Keratinocyte (primary cell): ENCODE data around the gene CFAP45. TPM values are rescaled to one million over a fixed set of nuclear protein-coding genes. Genes with fewer than 3 reads are reported as not detected.

Experiments used
- DNase-seq: peaks from one replicate; pipeline ENCODE4 v3.0.0-alpha.2; 2011; ENCODE audit warnings: low read depth, missing footprints, low spot score
- FAIRE-seq: peaks from 2 replicates; lab custom pipeline; 2011; peaks lifted over from hg19 to GRCh38; lab: Jason Lieb, UNC
- H2AFZ ChIP-seq: 2 replicates; pipeline ENCODE4 v1.6.0; 2012; ENCODE audit warnings: low read length, control low read depth, inconsistent platforms; ENCODE audit not compliant: control insufficient read depth
- H3K27ac ChIP-seq: 2 replicates; pipeline ENCODE4 v1.5.1; 2011; ENCODE audit warnings: low read length; ENCODE audit not compliant: control insufficient read depth, insufficient read depth
- H3K27me3 ChIP-seq: 3 replicates; pipeline ENCODE4 v1.6.0; 2011; ENCODE audit warnings: low read length; ENCODE audit not compliant: control insufficient read depth, insufficient read depth; ENCODE audit errors: extremely low read depth
- H3K36me3 ChIP-seq, 2 experiments: 2 replicates in 1 of 2; 3 replicates in 1 of 2; pipeline ENCODE4 v1.5.1; 2011; ENCODE audit warnings: low read length in 2 of 2, mild to moderate bottlenecking in 1 of 2; ENCODE audit not compliant: control insufficient read depth in 2 of 2, insufficient read depth in 2 of 2; ENCODE audit errors: extremely low read depth in 1 of 2
- H3K4me1 ChIP-seq: 3 replicates; pipeline ENCODE4 v1.5.1; 2011; ENCODE audit warnings: low read length; ENCODE audit not compliant: control insufficient read depth, insufficient read depth; ENCODE audit errors: extremely low read depth
- H3K4me2 ChIP-seq: 3 replicates; pipeline ENCODE4 v1.6.0; 2011; ENCODE audit warnings: low read depth, low read length; ENCODE audit not compliant: control insufficient read depth, insufficient read depth; ENCODE audit errors: extremely low read depth
- H3K4me3 ChIP-seq, 3 experiments: fragments of 200-600 bp in 1 of 3; sonication (generic) in 1 of 3; 2 replicates in 2 of 3; 3 replicates in 1 of 3; pipeline ENCODE4 v1.5.1; 2011 to 2016; ENCODE audit warnings: low read length in 3 of 3, mild to moderate bottlenecking in 3 of 3, control low read depth in 2 of 3, inconsistent platforms in 1 of 3, low read depth in 1 of 3, mixed read lengths in 1 of 3, mixed run types in 1 of 3, moderate library complexity in 1 of 3; ENCODE audit not compliant: control insufficient read depth in 2 of 3, insufficient read depth in 2 of 3; ENCODE audit errors: extremely low read depth in 1 of 3
- H3K79me2 ChIP-seq: 2 replicates; pipeline ENCODE4 v1.6.0; 2012; ENCODE audit warnings: low read length; ENCODE audit not compliant: control insufficient read depth, insufficient read depth
- H3K9ac ChIP-seq: 3 replicates; pipeline ENCODE4 v1.6.0; 2011; ENCODE audit warnings: low read length; ENCODE audit not compliant: control insufficient read depth, insufficient read depth; ENCODE audit errors: extremely low read depth
- H3K9me1 ChIP-seq: 3 replicates; pipeline ENCODE4 v1.6.0; 2011; ENCODE audit warnings: low read length; ENCODE audit not compliant: control insufficient read depth, insufficient read depth; ENCODE audit errors: extremely low read depth
- H3K9me3 ChIP-seq: 2 replicates; pipeline ENCODE4 v1.5.1; 2012; ENCODE audit warnings: low read depth, low read length; ENCODE audit not compliant: control insufficient read depth
- H4K20me1 ChIP-seq: 3 replicates; pipeline ENCODE4 v1.6.0; 2011; ENCODE audit warnings: low read length; ENCODE audit not compliant: control insufficient read depth, insufficient read depth; ENCODE audit errors: extremely low read depth
- CTCF ChIP-seq, 3 experiments: IDR thresholded peaks in 1 of 3; conservative IDR thresholded peaks in 1 of 3; optimal IDR thresholded peaks in 1 of 3; 2 replicates in 2 of 3; 3 replicates in 1 of 3; pipeline versions ENCODE3 to v1.5.1; 2011; ENCODE audit warnings: low read length in 3 of 3, mild to moderate bottlenecking in 3 of 3, moderate library complexity in 2 of 3, control low read depth in 1 of 3, inconsistent platforms in 1 of 3; ENCODE audit not compliant: insufficient read depth in 2 of 3; ENCODE audit errors: extremely low read depth in 1 of 3
- EZH2 ChIP-seq: IDR thresholded peaks from one replicate; pipeline ENCODE4 v1.6.1; 2012; ENCODE audit warnings: inconsistent platforms, mild to moderate bottlenecking, low read length, moderate library complexity
- dilution Hi-C: fragments of 300-500 bp; cut with MboI; formaldehyde crosslinking; loops from one replicate; pipeline ENCODE4 v1.7.0; 2020; ENCODE audit warnings: low sequenced_read_pairs; ENCODE audit not compliant: extremely low pct_ligation_motif_present
- polyA plus RNA-seq, 5 experiments: library from polyadenylated mRNA; depleted of rRNA in 3 of 5; stranded (reverse) in 3 of 5; stranded (forward) in 1 of 5; unstranded in 1 of 5; fragments of >200 nt; gene quantifications; 1 replicate in 1 of 5; 2 replicates in 3 of 5; 3 replicates in 1 of 5; pipeline versions ENCODE4 v1.2.1 to v1.2.3, GENCODE V29; 2011 to 2012; ENCODE audit warnings: missing spikeins in 2 of 5, low read depth in 1 of 5, low replicate concordance in 1 of 5

Gene CFAP45
- polyA plus RNA-seq, 1 donor (not counting 4 experiments of a cell fraction or from before 2014, with no cell fraction given), result 2.3 TPM

- Histone ChIP-seq H3K4me2 (no peak overlapping the region), H3K9me1 (no peaks in the 10 kb centered on the region), H2AFZ (no peak overlapping the region), H3K79me2 (no peaks in the 10 kb centered on the region), H3K9me3 (no peaks in the 10 kb centered on the region), H3K4me3 (no peak overlapping the region), H3K4me1 (peaks cover 23% of the 10 kb centered on the region), H3K36me3 (no peaks in the 10 kb centered on the region), H3K27ac (no peak overlapping the region), H3K27me3 (no peaks in the 10 kb centered on the region), H3K9ac (no peak overlapping the region), H4K20me1 (no peaks in the 10 kb centered on the region)
- TF ChIP-seq CTCF (optimal IDR thresholded peaks at IDR 0.05 in 1 of 3, IDR thresholded peaks at IDR 0.05 in 1 of 3, conservative IDR thresholded peaks at IDR 0.05 in 1 of 3; ENCODE audit: extremely low read depth in 1 of 3, insufficient read depth in 2 of 3, low read length in 3 of 3), result no peak
- no peak for TF ChIP-seq EZH2
- DNase-seq, result no peak
- dilution Hi-C loops, result no loop called here
- no peak for FAIRE-seq
These were observed 51.6 kb downstream of the CFAP45 start for GRCh38 chr1:159848326-159848725.

GRCh38 chr1:159847231-159847630 is 52.7 kb downstream of the CFAP45 start:
- H3K4me3 ChIP-seq, result no peak overlapping the region
- no peaks in the 10 kb centered on the region for H4K20me1 ChIP-seq
- H2AFZ ChIP-seq, result no peak overlapping the region
- TF ChIP-seq CTCF (optimal IDR thresholded peaks at IDR 0.05 in 1 of 3, IDR thresholded peaks at IDR 0.05 in 1 of 3, conservative IDR thresholded peaks at IDR 0.05 in 1 of 3; ENCODE audit: extremely low read depth in 1 of 3, insufficient read depth in 2 of 3, low read length in 3 of 3) (no peak), EZH2 (no peak)
- H3K36me3 ChIP-seq, result no peaks in the 10 kb centered on the region
- dilution Hi-C loops, result no loop called here
- H3K9ac ChIP-seq, result no peak overlapping the region
- H3K27me3 ChIP-seq, result no peaks in the 10 kb centered on the region
- no peak overlapping the region for H3K27ac ChIP-seq
- no peaks in the 10 kb centered on the region for H3K9me3 ChIP-seq
- no peaks in the 10 kb centered on the region for H3K9me1 ChIP-seq
- FAIRE-seq, result no peak
- peaks cover 23% of the 10 kb centered on the region for H3K4me1 ChIP-seq
- H3K79me2 ChIP-seq, result no peaks in the 10 kb centered on the region
- DNase-seq, result no peak
- no peak overlapping the region for H3K4me2 ChIP-seq
